Kidney epithelial cell (primary cell): ENCODE results near the gene C9. TPM values are rescaled to one million over a fixed set of nuclear protein-coding genes. Genes with fewer than 3 reads are reported as not detected.

Source experiments
- DNase-seq: peaks from one replicate; pipeline ENCODE4 v3.0.0-alpha.2; 2010; ENCODE audit warnings: low read depth
- H3K27me3 ChIP-seq: 2 replicates; pipeline ENCODE4 v1.6.0; 2011; ENCODE audit warnings: low read length; ENCODE audit not compliant: control insufficient read depth, insufficient read depth
- H3K36me3 ChIP-seq: 2 replicates; pipeline ENCODE4 v1.5.1; 2011; ENCODE audit warnings: low read length; ENCODE audit not compliant: control insufficient read depth, insufficient read depth
- H3K4me3 ChIP-seq: 2 replicates; pipeline ENCODE4 v1.5.1; 2011; ENCODE audit warnings: low read depth, mild to moderate bottlenecking, control low read depth, low read length
- total RNA-seq: library from RNA; depleted of rRNA; stranded (reverse); fragments of >200 nt; gene quantifications from 2 replicates; pipeline ENCODE4 v1.2.3, GENCODE V29; 2015
- TF ChIP-seq, protein P1 (sequence below): IDR thresholded peaks from 2 replicates; pipeline ENCODE4 v1.5.1; 2011; ENCODE audit warnings: mild to moderate bottlenecking, moderate library complexity, low read length, control low read depth, inconsistent platforms; ENCODE audit not compliant: insufficient read depth, poor library complexity, severe bottlenecking

Gene C9
- not detected in 2 replicates for total RNA-seq

DNA sequence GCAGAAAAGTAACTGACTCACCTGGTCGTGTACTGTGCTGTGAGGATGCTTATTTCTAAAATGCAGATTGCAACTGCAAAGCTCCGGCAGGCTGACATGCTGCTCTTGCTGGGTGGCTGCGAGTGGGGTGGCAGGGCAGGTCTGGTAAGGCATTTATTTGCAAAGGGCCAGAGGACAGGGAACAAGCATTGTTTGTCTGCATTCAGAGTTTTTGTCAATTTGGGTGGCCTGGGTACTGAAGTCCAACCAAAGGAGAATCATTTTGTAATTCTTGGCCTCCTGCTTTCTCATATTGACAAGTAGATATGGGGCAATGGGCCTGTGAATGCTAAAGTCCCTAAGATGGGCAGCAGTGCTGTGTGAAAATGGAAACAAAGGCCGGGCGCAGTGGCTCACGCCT, at the start of gene C9:
C9 (minus strand) TSS at position 129 of the 400 bp plus-strand sequence; CDS start at position 98, 31 bp downstream.
- no peaks in the 10 kb centered on the region for H3K27me3 ChIP-seq
- TF ChIP-seq, protein P1, sequence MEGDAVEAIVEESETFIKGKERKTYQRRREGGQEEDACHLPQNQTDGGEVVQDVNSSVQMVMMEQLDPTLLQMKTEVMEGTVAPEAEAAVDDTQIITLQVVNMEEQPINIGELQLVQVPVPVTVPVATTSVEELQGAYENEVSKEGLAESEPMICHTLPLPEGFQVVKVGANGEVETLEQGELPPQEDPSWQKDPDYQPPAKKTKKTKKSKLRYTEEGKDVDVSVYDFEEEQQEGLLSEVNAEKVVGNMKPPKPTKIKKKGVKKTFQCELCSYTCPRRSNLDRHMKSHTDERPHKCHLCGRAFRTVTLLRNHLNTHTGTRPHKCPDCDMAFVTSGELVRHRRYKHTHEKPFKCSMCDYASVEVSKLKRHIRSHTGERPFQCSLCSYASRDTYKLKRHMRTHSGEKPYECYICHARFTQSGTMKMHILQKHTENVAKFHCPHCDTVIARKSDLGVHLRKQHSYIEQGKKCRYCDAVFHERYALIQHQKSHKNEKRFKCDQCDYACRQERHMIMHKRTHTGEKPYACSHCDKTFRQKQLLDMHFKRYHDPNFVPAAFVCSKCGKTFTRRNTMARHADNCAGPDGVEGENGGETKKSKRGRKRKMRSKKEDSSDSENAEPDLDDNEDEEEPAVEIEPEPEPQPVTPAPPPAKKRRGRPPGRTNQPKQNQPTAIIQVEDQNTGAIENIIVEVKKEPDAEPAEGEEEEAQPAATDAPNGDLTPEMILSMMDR = no peak
- H3K4me3 ChIP-seq = no peak within 1 kb of the TSS
- no peaks in the 10 kb centered on the region for H3K36me3 ChIP-seq
- DNase-seq = no peak

DNA sequence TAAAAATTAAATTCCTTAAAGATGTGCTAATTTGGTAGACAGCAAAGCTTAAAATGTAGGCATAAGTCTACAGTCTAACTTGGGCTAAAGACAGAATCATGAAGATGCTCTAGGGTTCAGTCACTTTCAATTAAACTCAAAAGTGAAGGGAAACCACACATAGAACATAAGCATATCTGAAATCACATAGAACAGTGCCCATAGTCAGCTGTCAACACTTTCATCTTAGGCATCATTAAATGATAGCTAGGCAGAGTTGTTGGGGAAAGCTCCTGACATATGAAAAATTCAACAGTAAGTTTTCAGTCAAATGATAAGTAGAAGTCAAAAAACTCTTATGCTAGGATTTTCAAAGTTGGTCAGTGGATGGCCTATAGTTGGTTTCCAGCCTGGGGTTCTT, 49.5 kb upstream of the C9 start:
- H3K27me3 ChIP-seq = no peaks in the 10 kb centered on the region
- H3K36me3 ChIP-seq = no peaks in the 10 kb centered on the region
- DNase-seq = no peak
- TF ChIP-seq, protein P1 = no peak
- no peak overlapping the region for H3K4me3 ChIP-seq

DNA sequence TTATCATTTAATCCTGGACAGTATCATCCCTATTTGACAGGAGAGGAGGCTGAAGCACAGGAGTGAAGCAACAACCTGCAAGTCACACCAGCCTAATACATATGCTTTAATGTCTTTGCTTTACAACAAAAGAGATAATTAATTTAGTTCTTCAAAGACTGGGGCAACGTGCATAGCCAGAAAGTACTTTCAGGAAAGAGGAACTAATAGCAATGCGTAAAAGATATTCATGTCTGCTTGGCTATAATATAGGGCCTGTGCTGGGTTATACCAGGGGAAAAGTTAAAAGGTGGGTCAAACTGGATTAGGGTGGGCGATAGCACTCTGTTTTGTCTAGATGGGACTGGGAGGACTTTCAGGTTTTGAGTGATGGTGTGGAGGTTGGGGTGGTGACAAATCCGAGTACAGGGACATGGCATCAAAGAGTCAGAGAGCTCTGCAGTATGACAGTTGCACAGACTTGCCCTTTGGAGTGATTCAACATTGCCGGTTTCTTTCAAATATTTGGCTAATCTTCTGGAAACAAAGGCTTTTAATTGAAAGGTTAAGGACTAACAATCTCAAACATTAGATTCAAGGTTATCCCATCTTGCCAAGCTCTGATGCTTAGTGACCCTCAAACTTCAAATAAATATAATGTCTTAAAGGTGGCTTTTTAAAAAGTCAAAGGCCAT, 48.6 kb upstream of the C9 start:
- no peak overlapping the region for H3K4me3 ChIP-seq
- TF ChIP-seq, protein P1 = no peak
- no peaks in the 10 kb centered on the region for H3K27me3 ChIP-seq
- DNase-seq = no peak
- H3K36me3 ChIP-seq = no peaks in the 10 kb centered on the region

DNA sequence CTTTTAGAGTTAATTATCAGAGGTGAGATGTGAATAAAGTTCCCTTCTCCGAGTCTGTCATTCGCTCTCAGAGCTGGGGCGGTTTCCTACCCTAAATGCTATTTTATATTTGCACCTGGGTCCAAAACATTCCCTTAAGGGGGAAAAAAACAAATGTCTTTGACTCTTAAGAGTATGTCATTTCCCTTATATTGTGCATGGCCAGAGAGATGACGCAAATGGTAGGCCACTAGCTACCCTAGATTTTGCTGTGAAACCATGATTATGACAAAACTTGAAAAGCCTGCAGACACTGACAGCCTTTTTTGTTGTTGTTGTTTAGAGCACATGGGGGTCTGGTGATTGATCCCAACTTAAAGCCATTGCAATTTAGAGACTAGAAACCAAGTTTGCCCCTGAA, 47.7 kb upstream of the C9 start:
- TF ChIP-seq, protein P1 = no peak
- no peak for DNase-seq
- H3K27me3 ChIP-seq = no peaks in the 10 kb centered on the region
- H3K4me3 ChIP-seq = no peak overlapping the region
- H3K36me3 ChIP-seq = no peaks in the 10 kb centered on the region

DNA sequence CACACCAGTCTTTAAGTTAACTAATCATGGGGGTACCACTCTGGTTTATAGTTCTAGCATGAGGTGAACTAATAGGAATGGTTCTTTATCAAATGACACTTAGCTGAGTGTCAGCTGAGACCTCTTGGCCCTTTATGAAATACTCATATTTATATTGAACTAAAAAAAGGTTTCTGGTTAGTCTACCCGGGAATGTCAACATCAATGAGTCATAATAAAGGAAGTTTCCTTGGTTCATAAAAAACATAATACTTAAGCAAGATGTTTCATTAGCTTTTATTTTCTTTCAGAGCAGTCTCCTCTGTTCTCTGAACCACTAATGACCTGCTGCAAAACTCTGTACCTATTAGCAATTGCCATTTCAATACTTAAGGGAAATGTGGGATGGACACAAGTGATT, 46.8 kb upstream of the C9 start:
- Histone ChIP-seq H3K36me3 (no peaks in the 10 kb centered on the region), H3K4me3 (no peak overlapping the region), H3K27me3 (no peaks in the 10 kb centered on the region)
- TF ChIP-seq, protein P1 = no peak
- no peak for DNase-seq

DNA sequence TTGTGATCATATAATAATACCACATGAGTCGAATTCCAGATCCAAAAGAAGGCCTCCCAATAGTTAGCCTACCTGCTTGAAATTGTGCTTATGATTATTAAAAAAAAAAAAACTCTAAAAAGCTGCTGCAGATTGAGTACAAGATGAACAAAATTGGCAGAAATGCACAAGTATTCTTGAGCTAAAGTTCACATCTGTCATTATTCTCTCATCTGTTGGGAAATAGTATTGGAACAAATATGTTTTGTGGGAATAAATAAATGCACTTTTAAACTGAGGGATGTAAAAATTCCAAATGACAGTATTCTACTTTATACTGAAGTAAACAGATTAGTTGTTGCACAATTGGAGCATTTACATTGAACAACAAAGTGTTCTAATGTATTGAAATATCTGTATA, 44.7 kb upstream of the C9 start:
- DNase-seq = no peak
- TF ChIP-seq, protein P1 = no peak
- no peaks in the 10 kb centered on the region for H3K27me3 ChIP-seq
- H3K36me3 ChIP-seq = no peaks in the 10 kb centered on the region
- H3K4me3 ChIP-seq = no peak overlapping the region
